Measurements from ENCODE around the gene CYP4F8. TPM values are rescaled to one million over a fixed set of nuclear protein-coding genes. Genes with fewer than 3 reads are reported as not detected.

The CYP4F8 gene
- total RNA-seq, 2 experiments from 2014 or later, result not detected

DNA sequence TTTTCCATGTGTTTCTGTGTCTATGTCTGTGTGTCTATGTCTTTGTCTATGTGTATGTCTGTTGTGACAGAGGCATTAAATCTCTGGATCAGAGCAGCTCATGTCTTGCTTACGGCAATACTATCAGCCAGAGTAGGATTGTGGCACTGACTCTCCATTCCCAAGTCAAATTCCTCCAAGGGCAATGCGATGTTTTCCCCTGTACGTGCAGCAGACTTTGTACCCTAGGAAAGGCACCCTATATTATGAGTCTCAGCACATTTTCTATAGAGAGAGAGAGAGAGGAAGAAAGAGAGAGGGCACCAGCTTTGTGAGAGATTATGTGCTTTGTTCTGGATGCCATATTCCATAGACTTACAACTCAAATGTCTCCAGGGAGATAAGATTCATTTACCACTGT, 36.8 kb downstream of the CYP4F8 start:
- DNase-seq (ENCODE audit: low spot score), result no peak
- no TSS peak for BruUV-seq (replicated peaks)
- CTCF ChIA-PET (ENCODE audit: unreplicated experiment), result no interaction called here
- Histone ChIP-seq H3K9me2 (ENCODE audit: insufficient read depth, low read length) (no peaks in the 10 kb centered on the region), H4K20me1 (ENCODE audit: insufficient read depth, low read length) (no peaks in the 10 kb centered on the region), H3K27ac (ENCODE audit: low read depth, low read length, poor library complexity, severe bottlenecking) (no peak overlapping the region), H2AFZ (ENCODE audit: low read length) (no peak overlapping the region), H3K9me3 (ENCODE audit: low read length) (no peaks in the 10 kb centered on the region), H3K36me3 (ENCODE audit: insufficient read depth, low read length) (no peaks in the 10 kb centered on the region), H3K4me3 (ENCODE audit: low read depth, low read length, poor library complexity, severe bottlenecking) (no peak overlapping the region), H3K4me1 (ENCODE audit: insufficient read depth, low read length, poor library complexity, severe bottlenecking) (no peaks in the 10 kb centered on the region), H3K79me2 (ENCODE audit: insufficient read depth, low read depth, low read length) (no peaks in the 10 kb centered on the region), H3K4me2 (ENCODE audit: low read length) (no peak overlapping the region)
- intact Hi-C loops (cut with micrococcal nuclease; ENCODE audit: unreplicated experiment), result no loop called here
- TF ChIP-seq EZH2phosphoT487 (IDR thresholded peaks at IDR 0.05; ENCODE audit: borderline replicate concordance, low read depth, low read length), result no peak
- TF ChIP-seq, protein P1, sequence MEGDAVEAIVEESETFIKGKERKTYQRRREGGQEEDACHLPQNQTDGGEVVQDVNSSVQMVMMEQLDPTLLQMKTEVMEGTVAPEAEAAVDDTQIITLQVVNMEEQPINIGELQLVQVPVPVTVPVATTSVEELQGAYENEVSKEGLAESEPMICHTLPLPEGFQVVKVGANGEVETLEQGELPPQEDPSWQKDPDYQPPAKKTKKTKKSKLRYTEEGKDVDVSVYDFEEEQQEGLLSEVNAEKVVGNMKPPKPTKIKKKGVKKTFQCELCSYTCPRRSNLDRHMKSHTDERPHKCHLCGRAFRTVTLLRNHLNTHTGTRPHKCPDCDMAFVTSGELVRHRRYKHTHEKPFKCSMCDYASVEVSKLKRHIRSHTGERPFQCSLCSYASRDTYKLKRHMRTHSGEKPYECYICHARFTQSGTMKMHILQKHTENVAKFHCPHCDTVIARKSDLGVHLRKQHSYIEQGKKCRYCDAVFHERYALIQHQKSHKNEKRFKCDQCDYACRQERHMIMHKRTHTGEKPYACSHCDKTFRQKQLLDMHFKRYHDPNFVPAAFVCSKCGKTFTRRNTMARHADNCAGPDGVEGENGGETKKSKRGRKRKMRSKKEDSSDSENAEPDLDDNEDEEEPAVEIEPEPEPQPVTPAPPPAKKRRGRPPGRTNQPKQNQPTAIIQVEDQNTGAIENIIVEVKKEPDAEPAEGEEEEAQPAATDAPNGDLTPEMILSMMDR (conservative IDR thresholded peaks at IDR 0.05; ENCODE audit: low read length), result no peak
- POLR2A ChIA-PET, result no interaction called here

DNA sequence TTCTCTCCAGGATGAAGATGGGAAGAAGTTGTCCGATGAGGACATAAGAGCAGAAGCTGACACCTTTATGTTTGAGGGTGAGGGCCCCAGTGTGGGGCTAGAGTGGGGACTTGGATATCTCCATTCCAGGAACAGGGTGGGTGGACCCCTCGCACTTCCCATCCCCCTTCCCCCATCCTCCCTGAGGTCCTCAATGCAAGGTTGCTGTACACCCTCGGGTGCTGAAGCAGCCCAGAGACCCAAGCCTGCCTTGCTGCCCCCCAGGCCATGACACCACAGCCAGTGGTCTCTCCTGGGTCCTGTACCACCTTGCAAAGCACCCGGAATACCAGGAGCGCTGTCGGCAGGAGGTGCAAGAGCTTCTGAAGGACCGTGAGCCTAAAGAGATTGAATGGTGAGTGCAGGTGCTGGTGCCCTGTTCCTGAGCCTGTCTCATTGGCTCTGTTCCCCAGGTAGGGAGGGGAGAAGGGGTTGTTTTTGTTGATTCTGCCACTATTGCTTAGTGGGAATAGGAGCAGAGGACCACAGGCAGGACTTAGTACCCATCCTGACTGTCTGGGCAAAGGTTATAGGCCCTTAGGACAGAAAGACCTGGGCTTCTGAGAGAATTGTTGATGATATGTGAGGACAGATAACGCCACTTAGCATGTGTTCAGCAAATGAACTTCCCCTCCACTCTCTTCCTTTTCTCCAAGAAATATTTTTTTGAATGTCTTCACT, 37.7 kb downstream of the CYP4F8 start:
- ChIA-PET CTCF (ENCODE audit: unreplicated experiment) (no interaction called here), POLR2A (no interaction called here)
- TF ChIP-seq, protein P1 (conservative IDR thresholded peaks at IDR 0.05; ENCODE audit: low read length), result no peak
- no peak for TF ChIP-seq EZH2phosphoT487 (IDR thresholded peaks at IDR 0.05; ENCODE audit: borderline replicate concordance, low read depth, low read length)
- BruUV-seq (replicated peaks), result no TSS peak
- H3K36me3 ChIP-seq (ENCODE audit: insufficient read depth, low read length), result no peaks in the 10 kb centered on the region
- H3K9me3 ChIP-seq (ENCODE audit: low read length), result no peaks in the 10 kb centered on the region
- DNase-seq (ENCODE audit: low spot score), result no peak
- no peaks in the 10 kb centered on the region for H4K20me1 ChIP-seq (ENCODE audit: insufficient read depth, low read length)
- no peak overlapping the region for H3K27ac ChIP-seq (ENCODE audit: low read depth, low read length, poor library complexity, severe bottlenecking)
- intact Hi-C loops (cut with micrococcal nuclease; ENCODE audit: unreplicated experiment), result no loop called here
- H3K4me3 ChIP-seq (ENCODE audit: low read depth, low read length, poor library complexity, severe bottlenecking), result no peak overlapping the region
- H3K4me1 ChIP-seq (ENCODE audit: insufficient read depth, low read length, poor library complexity, severe bottlenecking), result no peaks in the 10 kb centered on the region
- H3K79me2 ChIP-seq (ENCODE audit: insufficient read depth, low read depth, low read length), result no peaks in the 10 kb centered on the region
- no peak overlapping the region for H2AFZ ChIP-seq (ENCODE audit: low read length)
- no peak overlapping the region for H3K4me2 ChIP-seq (ENCODE audit: low read length)
- no peaks in the 10 kb centered on the region for H3K9me2 ChIP-seq (ENCODE audit: insufficient read depth, low read length)

DNA sequence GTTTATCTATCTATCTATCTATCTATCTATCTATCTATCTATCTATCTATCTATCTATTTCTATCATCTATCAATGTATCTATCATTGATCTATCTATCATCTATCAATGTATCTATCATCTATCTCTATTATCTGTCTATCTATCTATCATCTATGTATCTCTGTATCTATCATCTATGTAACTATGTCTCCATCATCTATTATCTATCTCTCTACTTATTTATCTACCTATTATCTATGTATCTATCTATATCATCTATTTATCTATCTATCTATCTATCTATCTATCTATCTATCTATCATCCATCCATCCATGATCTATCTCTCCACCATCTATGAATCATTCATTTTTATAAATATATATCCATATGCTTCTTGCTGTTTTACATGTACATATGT, 41.4 kb downstream of the CYP4F8 start:
- no peaks in the 10 kb centered on the region for H3K4me1 ChIP-seq (ENCODE audit: insufficient read depth, low read length, poor library complexity, severe bottlenecking)
- H4K20me1 ChIP-seq (ENCODE audit: insufficient read depth, low read length), result no peaks in the 10 kb centered on the region
- BruUV-seq (replicated peaks), result no TSS peak
- intact Hi-C loops (cut with micrococcal nuclease; ENCODE audit: unreplicated experiment), result no loop called here
- ChIA-PET POLR2A (no interaction called here), CTCF (ENCODE audit: unreplicated experiment) (no interaction called here)
- H3K4me2 ChIP-seq (ENCODE audit: low read length), result no peak overlapping the region
- no peaks in the 10 kb centered on the region for H3K9me3 ChIP-seq (ENCODE audit: low read length)
- no peak overlapping the region for H3K27ac ChIP-seq (ENCODE audit: low read depth, low read length, poor library complexity, severe bottlenecking)
- H3K79me2 ChIP-seq (ENCODE audit: insufficient read depth, low read depth, low read length), result no peaks in the 10 kb centered on the region
- TF ChIP-seq, protein P1 (conservative IDR thresholded peaks at IDR 0.05; ENCODE audit: low read length), result no peak
- TF ChIP-seq EZH2phosphoT487 (IDR thresholded peaks at IDR 0.05; ENCODE audit: borderline replicate concordance, low read depth, low read length), result no peak
- no peak overlapping the region for H2AFZ ChIP-seq (ENCODE audit: low read length)
- no peaks in the 10 kb centered on the region for H3K36me3 ChIP-seq (ENCODE audit: insufficient read depth, low read length)
- no peak overlapping the region for H3K4me3 ChIP-seq (ENCODE audit: low read depth, low read length, poor library complexity, severe bottlenecking)
- no peaks in the 10 kb centered on the region for H3K9me2 ChIP-seq (ENCODE audit: insufficient read depth, low read length)
- no peak for DNase-seq (ENCODE audit: low spot score)
